ENCODE results near the gene TSPAN16. TPM values are rescaled to one million over a fixed set of nuclear protein-coding genes. Genes with fewer than 3 reads are reported as not detected.

The TSPAN16 gene
- total and polyA plus RNA-seq, 2 of the 13 experiments (the other 11 are each of a cell fraction or from before 2014, with no cell fraction given): not detected

- TF ChIP-seq GMEB1 (CRISPR knock-in tag; IDR thresholded peaks at IDR 0.05; ENCODE audit: borderline replicate concordance): no peak
- peak; percentile 88 for TF ChIP-seq ETV5 (CRISPR knock-in tag; IDR thresholded peaks at IDR 0.05; ENCODE audit: borderline replicate concordance)
- TF ChIP-seq RXRB (CRISPR knock-in tag; IDR thresholded peaks at IDR 0.05; ENCODE audit: borderline replicate concordance): peak; percentile 36; the same call in 1 of the 2 replicates
- no peak for TF ChIP-seq ZNF550 (CRISPR knock-in tag; IDR thresholded peaks at IDR 0.05; ENCODE audit: borderline replicate concordance)
- TF ChIP-seq ZNF782 (CRISPR knock-in tag; IDR thresholded peaks at IDR 0.05; ENCODE audit: borderline replicate concordance): no peak
- no peak for TF ChIP-seq NONO (IDR thresholded peaks at IDR 0.05)
- no peak for TF ChIP-seq NONO (CRISPR knock-in tag; conservative IDR thresholded peaks at IDR 0.05)
- TF ChIP-seq ZSCAN22 (CRISPR knock-in tag; IDR thresholded peaks at IDR 0.05): no peak
- TF ChIP-seq SIX4 (CRISPR knock-in tag; IDR thresholded peaks at IDR 0.05): no peak
- TF ChIP-seq ZNF597 (CRISPR knock-in tag; IDR thresholded peaks at IDR 0.05): no peak
- TF ChIP-seq ZUFSP (CRISPR knock-in tag; IDR thresholded peaks at IDR 0.05; ENCODE audit: borderline replicate concordance): no peak
- peak; percentile 32 for TF ChIP-seq CBX1 (IDR thresholded peaks at IDR 0.05; ENCODE audit: low read depth)
- TF ChIP-seq ZNF703 (CRISPR knock-in tag; IDR thresholded peaks at IDR 0.05; ENCODE audit: borderline replicate concordance): no peak
- peak; percentile 70 for TF ChIP-seq ZNF614 (CRISPR knock-in tag; IDR thresholded peaks at IDR 0.05; ENCODE audit: borderline replicate concordance)
- TF ChIP-seq PAWR (CRISPR knock-in tag; IDR thresholded peaks at IDR 0.05; ENCODE audit: borderline replicate concordance): no peak
- no peak for TF ChIP-seq THRA (CRISPR knock-in tag; IDR thresholded peaks at IDR 0.05; ENCODE audit: borderline replicate concordance)
- no peak for TF ChIP-seq EZH2 (conservative IDR thresholded peaks at IDR 0.05; ENCODE audit: low read depth, low read length)
- TF ChIP-seq MIER3 (CRISPR knock-in tag; IDR thresholded peaks at IDR 0.05; ENCODE audit: borderline replicate concordance): no peak; the same call in 1 of the 2 replicates
- no peak for TF ChIP-seq HNRNPH1 (optimal IDR thresholded peaks at IDR 0.05; ENCODE audit: low read depth, low read length)
- peak; percentile 40; the same call in 1 of the 2 replicates for TF ChIP-seq ZNF770 (CRISPR knock-in tag; IDR thresholded peaks at IDR 0.05)
- no peak for TF ChIP-seq ZNF17 (CRISPR knock-in tag; IDR thresholded peaks at IDR 0.05)
- TF ChIP-seq IRX3 (CRISPR knock-in tag; IDR thresholded peaks at IDR 0.05; ENCODE audit: borderline replicate concordance, low read depth): no peak
These were observed 28.2 kb downstream of the TSPAN16 start (continued) for GRCh38 chr19:11324079-11324661.
